HG03159 (cell line): Measurements from ENCODE around the gene KCTD16.

Experiments used
- ATAC-seq: cut with Tn5 transposase; IDR thresholded peaks from one replicate; pipeline ENCODE4 v1.9.1; 2021; ENCODE audit warnings: mild to moderate bottlenecking, moderate library complexity; ENCODE audit not compliant: unreplicated experiment

Gene KCTD16

DNA sequence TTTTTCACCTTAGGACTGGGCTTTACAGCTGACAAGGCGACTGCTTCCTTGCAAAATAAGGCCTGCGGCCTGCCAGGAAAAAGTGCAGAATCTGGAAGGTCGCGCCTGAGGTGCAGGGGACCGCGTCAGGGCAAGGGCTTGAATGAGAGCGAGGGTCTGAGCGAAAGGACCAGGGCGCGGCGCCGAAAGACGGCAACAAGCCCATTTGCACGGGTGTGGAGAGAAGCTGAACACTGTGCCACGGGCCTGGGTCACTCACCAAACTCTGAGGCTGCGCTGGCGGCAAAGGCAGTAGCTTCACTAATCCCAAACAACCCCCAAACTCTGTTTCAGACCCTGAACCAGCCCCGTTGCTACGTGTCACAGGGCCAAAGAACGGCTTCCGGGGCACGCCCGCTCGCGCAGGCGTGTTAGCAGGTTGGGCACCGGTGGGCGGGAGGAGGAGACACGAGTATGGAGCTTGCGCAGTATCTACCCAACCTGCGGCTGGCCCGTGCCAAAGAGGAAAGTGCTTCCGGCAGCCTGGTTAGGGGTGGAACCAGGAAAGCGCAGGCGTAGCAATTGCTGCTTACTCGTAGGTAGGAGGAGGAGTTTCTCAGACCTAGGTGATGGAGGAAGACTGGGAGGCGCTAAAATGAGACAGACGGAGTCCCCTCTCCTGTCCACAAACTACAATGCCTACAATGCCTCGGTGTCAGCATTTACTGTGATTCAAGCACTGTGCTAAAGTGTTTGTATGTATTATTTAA is at the start of gene KCTD16, which contains the start of gene YIPF5:
TSS of gene KCTD16 (plus strand) at position 598 of the 749 bp plus-strand sequence.
TSS of gene YIPF5 (minus strand) at position 384 of the 749 bp plus-strand sequence. CDS start 704 bp downstream, outside the sequence.
- ATAC-seq, result peak; percentile 99

DNA sequence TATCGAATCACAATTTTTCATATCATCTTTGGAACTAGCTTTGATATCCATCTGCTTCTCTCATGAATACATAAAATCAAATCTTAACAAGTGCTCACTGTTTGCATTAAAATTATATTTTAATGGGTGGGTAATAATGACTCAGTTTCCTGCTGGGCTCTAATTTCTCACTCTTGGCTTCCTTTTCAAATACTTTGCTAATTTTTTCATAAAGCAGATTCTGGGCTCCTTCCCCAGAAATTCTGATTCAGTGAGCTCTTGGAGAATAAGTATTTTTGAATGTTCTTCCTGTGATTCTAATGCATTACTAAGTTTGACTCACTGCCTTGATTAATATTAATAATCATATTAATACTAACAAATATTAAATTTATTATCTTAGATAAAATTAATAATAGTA is 49.1 kb upstream of the KCTD16 start:
- ATAC-seq, result no peak

DNA sequence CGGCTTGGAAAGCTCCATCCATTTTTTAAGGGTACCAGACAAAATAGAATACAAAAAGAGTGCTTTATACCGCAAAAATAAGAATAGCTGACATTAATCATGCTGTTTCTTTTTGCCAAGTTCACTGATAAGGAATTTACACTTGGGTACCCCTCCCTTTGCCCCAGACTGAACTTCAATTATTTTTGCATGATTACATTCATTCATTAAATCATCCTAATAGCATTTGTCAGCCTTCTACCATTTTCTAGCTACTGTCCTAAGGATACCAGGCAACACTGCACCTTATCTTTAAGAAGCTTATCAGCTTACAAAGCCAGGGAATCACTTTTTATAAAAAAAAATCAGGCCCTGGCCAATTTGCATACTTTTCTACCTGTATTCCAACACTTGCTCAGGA is 48.6 kb upstream of the KCTD16 start:
- no peak for ATAC-seq

DNA sequence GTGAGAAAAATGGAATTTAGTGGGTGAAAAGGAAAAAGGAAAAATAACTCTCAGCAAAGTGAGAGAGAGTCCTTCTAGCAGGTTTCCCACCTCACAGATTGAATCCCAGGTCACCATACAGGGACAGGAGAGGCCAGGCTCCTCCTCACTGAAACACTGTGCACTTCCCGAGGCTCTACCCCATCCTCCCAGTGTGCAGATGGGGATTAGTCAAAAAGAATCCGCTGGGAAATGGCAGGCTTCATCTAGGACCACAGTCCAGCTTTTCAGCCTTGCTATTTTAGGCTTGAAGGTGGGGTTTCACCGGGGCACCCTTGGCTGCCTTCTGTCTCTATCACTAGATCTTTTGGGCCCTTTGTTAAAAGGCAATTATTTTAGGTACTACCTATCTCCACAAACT is 48.0 kb upstream of the KCTD16 start:
- ATAC-seq, result no peak

DNA sequence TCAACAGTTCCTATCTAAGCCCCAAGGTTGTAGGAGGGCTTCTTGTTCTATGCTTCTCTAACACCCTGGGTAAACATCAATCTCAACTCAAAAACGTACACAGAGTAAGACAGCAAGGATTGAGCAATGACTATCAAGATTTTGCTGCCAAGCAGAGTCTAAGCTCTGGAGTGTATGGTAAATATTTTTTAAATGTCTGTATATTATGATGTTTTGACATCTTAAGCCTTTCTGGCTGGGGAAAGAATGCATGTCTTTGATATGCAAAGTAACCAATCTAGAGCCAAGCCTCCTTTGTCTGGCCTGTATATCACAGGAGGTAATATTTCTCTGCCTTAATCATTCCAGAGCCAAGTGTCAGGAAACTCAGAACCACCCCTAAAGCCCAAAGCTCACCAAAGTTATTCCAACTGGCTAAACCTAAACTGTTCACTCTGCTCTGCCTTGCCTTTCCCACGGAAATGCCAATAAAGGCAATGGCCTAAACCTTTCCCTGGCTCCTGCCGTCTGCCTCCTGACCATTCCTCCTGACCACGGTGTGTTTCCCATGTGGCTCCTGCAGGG is 45.4 kb upstream of the KCTD16 start:
- no peak for ATAC-seq

DNA sequence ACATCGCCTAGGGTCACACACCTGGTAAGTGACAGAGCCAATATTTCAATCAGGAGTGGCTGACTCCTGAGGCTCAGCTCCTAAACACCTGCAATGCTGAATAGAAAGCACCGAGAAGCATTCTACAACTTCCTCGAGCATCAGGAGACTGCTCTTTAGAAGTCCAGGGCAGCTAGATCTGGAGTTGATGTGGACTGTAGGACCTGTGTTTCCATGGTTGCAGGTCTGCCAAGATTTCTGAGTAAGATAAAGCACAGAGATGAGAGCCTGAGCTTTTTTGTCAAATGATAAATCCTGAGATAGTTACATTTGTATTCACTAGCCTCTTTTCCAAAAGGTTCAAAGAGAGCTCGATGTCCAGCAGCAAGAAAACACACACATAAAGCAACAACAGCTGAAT is 44.0 kb upstream of the KCTD16 start:
- no peak for ATAC-seq

DNA sequence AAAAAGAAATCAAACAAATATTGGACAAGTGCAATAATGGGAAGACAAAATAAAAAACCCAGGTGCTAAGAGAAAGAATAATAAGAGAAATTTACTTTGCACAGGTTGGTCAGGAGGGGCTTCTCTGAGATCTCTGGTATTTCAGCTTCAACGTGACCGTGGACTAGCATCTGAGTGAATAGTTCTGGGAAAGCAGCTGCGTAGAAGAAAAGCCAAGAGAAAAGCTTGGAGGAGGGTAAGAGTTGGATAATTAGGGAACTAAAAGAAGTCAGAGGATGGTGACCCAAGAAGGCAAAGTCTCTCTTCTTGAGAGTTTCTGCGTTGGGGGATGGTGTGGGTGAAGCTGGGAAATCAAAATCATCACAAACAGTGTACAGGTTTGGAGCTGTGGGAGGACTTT is 41.8 kb upstream of the KCTD16 start:
- no peak for ATAC-seq

DNA sequence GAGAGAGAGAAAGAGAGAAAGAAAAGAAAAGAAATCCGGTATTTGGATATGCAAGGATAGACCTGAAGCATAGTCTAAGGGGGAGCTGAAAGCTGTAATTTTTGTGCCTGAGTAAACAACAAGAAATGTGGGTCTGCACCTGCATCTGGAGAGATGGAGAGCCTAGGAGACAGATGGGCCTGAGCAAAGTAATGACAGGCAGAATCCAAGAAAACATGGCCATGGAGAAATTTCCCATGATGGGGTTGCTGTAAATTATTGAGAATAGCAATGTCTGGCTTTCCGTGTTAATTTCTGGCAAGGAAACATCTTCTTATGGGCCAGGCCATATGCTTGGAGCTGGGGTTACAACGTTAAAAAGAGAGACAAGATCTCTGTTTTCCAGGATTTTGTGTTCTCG is 40.4 kb upstream of the KCTD16 start:
- no peak for ATAC-seq

DNA sequence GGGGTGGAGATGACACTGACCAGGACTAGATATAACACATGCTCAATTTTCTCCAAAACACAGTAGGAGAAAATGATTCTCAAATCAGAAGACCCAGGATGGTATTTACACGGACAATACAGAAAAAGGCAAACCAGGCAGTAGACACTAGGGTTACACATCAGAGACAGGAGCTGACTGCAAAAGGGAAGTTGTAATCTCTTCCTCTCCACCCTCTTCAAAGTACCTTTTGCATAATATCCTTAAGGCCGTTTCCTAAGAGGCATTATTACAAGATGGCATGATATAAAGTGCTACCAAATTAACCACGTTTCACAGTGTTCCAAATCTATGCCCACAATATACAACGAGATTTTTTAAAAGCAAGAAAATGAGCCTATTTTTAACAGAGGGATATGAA is 39.4 kb upstream of the KCTD16 start:
- no peak for ATAC-seq

DNA sequence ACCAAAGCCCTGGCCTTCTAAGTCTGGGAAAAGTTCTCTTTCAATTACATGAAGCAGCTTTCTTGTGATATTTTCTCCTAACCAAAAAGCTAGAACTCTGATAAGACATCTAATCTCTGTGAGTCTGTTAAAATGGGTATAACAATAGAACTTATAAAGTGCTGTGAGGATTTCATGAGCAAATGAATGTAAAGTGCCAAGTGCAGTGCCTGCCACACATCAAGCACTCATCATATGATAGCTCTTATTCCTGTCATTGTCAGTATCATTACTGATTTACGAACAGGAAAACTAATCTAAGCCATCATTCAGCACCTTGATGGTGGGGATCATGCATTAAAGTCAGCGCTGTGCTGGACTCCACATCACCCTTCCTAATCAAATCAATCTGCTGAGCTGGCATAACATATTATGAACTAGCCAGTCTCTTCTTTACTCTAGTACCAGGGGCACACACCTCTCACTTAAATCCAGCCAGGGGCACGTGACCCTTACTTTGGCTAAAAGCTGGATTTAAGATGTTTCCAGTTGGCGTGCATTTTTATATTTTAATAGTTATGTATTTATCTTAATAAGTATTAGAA is 37.5 kb upstream of the KCTD16 start:
- ATAC-seq, result no peak

DNA sequence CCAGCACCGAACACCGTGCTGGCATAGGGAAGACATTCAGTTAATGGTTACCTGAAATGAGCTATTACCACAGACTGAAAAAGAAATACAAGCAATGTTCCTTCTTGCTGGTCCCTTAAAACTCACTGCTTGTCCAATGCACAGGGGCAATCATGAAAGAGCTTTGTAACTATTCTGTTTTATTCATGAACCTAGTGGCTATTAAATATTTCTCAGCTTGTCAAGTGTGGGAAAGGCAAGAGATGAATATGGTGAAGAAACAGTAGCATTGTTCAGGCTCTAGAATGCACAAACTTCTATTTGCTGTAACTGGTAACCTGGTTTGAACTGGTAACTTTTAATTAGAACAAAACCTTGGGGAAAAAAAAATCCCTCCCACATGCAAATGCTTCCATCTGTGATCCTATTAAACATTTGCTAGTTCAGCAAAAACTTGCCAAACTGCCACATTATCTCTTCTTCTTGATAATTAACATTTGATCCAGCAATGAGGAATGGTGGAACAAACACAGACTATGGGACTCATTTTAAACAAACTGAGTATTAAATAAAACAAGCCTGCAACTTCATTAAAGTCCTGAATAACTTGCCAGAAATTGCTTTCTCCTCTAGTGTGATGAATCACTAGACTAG is 36.4 kb upstream of the KCTD16 start:
- ATAC-seq, result no peak

DNA sequence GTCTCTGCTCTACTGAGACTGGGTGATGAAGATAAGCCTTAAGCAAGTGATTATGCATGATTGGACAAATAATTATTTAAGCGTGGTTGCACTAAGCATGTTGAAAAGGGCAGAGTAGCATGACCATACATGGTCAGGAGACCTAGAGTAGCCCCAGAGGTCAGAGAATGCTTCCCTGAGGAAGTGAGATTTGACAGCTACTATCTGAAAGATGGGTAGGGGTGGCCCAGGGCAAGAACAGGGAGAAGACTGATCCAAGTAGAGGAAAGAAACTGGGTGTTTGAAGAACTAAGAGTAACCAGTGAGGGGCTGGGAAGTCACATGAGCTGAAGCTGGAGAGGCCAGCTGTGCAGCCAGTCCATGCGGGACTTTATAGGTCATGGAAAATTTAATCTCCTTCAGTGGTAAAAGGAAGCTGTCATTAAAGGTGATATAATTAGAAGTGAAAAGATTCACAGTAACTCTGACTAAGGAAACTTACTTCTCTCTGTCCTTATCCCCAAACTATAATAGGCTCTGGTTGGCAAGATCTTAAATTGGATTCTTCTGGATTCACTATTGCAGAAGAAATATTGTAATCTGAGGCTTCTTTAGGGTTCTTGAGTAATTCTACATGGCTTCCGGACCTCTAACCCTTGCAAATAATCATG is 35.4 kb upstream of the KCTD16 start:
- ATAC-seq, result no peak

DNA sequence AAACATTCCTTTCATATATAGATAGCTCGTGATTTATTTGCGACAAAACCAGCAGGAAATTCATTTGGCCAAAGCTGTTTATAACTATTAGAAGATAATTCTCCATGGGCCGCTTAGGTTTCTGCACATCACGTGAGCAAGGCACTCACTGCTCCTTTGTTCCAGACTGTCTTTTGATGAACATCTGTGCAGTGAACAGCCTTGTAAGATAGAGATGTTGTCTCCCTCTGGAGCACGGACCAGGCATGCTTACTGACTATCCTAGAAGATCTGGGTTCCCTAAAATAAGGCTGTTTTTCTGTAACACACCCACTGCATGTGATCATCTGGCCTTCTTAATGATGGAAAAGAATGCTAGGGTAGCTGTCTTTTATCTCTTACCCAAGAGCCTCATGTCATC is 31.1 kb upstream of the KCTD16 start:
- no peak for ATAC-seq

DNA sequence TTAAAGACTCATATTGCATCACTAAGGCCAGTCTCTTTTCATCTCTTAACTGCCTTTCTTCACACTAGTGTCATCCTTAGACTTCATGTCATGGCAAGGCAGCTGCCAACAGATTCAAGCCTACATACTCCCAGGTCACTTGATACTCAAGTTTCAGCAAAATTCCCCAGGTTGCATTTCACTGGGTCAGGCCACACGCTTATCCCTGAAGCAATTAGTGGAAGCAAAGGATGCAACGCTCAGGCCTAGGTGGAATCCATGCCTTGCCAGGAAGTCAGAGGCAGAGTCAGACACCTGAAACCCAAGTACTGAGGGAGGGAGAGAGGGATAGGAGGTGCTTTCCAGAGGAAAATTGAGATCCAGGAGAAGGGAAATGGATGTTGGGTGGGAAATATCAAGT is 29.1 kb upstream of the KCTD16 start:
- no peak for ATAC-seq

DNA sequence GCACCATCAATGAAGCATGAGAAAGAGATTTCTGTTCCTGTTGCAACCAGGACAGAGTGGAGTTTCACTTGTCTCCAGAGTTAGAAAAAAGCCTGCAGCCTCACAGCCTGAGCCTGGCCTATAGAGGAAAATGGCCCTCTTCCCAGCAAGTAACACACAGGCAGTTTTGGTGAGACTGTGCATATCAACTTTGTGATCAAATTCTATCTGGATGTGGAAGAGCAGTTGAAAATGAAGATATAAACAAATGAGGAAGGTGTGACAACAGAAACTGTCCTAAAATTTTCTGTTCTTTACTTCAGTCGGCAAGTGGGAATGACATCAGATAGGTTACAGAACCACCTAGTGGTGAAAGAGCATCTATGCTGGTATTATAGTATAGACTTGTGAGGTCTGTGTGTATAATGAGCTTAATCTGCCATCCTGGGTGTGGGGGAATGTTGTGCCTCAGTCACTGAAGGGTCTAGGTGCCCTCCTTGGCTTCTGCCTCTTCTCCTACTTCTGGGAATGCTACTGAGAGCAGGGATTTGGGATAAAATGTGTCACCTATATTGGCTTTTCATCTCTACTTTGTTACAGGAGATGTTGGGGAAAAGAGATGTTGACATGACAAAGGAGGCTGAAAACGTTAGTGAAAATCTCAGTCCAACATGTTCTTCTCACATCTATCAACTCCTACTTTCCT is 28.4 kb upstream of the KCTD16 start:
- peak; percentile 96 for ATAC-seq

DNA sequence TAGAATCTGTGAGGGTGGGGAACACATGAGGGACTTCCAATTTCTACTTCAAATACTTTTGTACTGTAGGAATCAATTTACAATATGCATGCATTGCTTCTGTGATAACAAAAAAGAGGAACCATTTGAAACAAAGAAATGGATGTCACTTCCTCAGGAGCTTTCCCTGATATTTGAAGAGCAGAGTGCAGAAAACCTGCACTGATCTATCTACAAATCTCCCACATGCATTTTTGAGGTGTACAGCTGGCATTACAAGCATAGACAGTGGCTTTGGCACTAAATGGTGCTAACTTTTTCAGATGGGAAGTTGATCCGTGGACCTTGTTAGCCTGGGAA is 27.9 kb upstream of the KCTD16 start:
- ATAC-seq, result no peak

DNA sequence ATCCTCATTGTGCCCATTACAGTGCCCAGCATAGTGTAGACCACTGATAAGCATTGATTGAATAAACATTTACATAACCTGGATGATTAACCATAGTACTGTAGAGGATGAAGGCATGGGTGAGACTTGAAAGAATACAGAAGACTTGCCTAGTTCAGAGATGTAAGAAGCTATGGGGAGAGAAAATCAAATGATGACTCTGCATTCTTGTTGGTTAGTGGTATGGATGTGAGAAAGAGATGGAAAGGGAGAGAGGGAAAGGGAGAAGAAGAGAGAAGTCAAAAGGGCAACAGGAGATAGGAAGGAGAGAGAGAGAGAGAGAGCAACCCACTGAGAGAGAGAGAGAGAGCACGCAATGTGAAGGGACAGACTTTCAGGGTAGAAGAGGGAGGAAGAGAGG is 27.0 kb upstream of the KCTD16 start:
- ATAC-seq, result no peak

DNA sequence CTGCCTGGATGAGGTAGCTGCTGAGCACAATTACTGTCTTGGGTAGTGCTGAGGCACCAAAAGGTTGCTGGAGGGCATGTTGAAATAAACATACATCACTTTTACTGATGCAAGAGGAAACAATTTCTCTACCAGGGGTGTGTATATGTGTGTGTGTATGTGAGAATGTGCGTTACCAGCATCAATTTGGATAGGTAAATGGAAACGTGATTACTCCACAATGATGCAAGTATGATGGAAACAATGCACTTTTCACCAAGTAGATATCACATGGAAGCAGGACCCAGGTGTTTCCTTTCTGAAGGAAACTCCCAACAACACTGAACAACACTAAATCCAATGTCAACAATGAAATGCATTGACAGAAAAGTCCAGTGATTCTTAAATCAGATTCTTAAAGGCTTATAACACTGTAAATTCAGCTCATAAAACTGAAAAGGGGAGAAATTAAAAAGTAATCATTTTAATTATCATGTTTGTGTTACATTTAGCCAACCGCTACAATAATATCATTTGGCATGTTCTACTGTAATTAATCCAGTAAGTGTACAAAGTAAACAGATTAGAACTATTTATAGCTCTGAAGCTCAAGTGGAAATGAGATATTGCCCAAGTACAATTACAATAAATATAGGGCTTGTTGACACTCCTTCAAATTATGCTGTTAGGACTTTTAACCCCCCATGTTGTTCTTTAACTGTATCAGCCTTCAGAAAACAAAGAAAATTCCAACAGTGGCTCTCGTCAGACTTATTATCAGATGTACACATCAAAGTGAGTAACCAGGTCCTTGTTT is 25.5 kb upstream of the KCTD16 start:
- no peak for ATAC-seq

DNA sequence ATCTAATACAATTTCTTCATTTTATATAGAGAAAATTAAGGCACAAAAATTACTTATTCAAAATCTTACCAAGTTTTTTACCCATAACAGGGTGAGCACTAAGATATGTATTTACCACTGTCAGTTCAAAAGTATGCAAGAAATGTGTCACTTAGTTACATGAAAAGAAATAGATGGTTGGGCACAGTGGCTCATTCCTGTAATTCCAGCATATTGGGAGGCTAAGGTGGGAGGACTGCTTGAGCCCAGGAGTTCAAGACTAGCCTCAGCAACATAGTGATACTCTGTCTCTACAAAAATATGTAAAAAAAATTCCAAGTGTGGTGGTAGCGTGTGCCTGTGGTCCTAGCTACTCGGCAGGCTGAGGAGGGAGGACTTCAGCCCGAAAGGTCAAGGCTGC is 19.6 kb upstream of the KCTD16 start:
- no peak for ATAC-seq

DNA sequence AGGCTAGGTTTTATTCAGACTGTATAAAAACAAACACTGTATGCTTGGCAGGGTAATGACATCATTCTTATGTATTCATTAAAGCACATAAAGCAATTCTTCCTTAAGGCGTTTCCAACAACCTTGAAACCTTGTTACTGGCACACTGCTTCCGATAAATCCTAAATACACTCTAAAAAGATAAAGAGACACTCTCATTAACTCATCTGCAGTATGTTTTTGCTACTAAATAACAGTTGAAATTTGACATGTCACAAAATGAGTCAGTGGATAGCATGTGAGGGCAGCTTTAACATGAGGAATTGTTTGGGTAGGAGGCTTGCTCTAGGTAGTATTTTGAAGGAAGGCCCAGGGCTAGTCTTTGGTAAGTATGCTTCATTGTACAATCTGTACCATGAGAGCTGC is 13.9 kb upstream of the KCTD16 start:
- ATAC-seq, result no peak
